ENCODE results near the gene GLRA1. TPM values are rescaled to one million over a fixed set of nuclear protein-coding genes. Genes with fewer than 3 reads are reported as not detected.

GLRA1 gene
- polyA plus RNA-seq, 3 donors, result not detected

DNA sequence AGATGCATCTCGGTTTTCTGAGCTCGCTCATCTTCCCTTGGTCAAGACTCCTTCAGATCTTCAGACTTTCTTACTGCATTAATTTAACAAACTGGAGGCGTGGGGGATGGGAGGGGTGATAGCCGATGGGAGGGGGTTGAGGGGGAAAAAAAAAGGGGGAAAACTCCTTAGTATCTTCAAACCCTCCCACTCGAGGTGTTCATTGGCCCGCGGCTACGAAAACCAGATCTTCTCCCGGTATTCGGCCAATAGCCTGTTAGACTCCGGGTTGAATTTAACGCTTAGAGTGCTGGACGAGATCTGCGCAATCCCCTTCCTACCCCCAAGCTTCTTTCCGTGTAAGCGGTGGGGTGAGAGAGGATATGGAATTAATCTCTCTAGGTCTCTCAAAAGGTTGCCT, 689 bp upstream of the GLRA1 start:
- DNase-seq (ENCODE audit: extremely low read depth in 1 of 11, low read depth in 9 of 11, low spot score in 4 of 11), result no peak

- DNase-seq (ENCODE audit: extremely low read depth in 1 of 11, low read depth in 9 of 11, low spot score in 4 of 11), result no peak
These were observed 680 bp downstream of the GLRA1 start for GRCh38 chr5:151923866-151924476.

DNA sequence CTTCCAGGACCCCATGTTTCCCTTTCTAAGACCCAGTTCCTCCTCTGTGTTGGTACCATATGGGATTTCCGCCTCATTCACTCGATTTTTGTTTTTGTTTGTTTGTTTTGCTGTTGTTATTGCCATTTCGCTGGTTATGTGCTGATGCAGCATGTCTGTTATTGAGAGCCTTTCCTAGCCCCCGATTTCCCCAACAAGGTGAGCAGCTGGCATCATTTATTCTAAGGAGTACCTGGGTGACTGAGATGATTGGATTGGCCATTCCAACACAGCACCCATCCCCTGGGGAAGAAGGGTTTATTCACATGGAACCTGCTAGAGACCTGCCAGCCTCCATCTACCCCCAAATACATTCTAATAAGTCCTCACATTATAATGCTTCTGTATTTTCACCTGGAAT, 2.7 kb downstream of the GLRA1 start:
- no peak for DNase-seq (ENCODE audit: extremely low read depth in 1 of 11, low read depth in 9 of 11, low spot score in 4 of 11)

DNA sequence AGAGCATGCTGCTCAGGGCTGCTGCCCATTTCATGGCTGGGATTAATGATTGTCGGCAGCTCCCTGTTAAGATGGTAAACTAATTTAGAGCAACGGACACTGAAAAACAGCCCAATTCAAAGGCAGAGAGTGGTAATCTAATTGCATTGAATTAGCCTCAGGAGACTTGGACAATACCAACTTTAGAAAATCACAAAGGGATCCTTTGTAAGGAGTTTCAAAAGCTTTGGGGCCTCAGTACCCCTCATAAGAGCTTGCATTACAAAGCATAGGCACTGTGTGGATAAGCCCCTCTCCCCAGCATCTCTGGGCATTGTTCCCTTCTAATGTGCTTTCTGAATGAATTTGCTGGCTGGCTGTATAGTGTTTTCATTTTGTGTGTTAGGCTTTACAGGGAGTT, 6.7 kb downstream of the GLRA1 start:
- DNase-seq (ENCODE audit: extremely low read depth in 1 of 11, low read depth in 9 of 11, low spot score in 4 of 11), result no peak

DNA sequence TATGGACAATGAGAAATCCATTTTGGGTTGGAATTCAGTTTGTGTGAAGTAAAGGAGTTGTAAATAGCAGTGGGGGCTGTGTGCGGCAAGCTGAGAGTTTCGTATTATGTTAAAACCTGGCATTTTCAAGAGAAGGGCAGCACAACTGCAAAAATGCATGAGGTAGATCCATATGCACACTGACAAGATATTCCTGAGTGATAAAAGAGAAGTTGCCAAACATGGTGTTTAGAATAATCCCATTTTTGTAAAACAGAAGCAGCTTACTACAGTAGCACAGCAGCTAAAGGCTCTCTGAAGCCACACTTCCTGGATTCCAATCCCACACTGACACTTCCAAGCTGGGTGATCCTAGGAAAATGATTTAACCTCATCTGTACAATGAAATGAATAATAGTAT, 11.2 kb downstream of the GLRA1 start:
- no peak for DNase-seq (ENCODE audit: extremely low read depth in 1 of 11, low read depth in 9 of 11, low spot score in 4 of 11)

GRCh38 chr5:151912360-151912759, 12.3 kb downstream of the GLRA1 start:
- DNase-seq (ENCODE audit: extremely low read depth in 1 of 11, low read depth in 9 of 11, low spot score in 4 of 11), result no peak

- DNase-seq (ENCODE audit: extremely low read depth in 1 of 11, low read depth in 9 of 11, low spot score in 4 of 11), result no peak
These were observed 13.6 kb downstream of the GLRA1 start for GRCh38 chr5:151911011-151911410.

- DNase-seq (ENCODE audit: extremely low read depth in 1 of 11, low read depth in 9 of 11, low spot score in 4 of 11), result no peak
These were observed 15.0 kb downstream of the GLRA1 start for GRCh38 chr5:151909628-151910027.

GRCh38 chr5:151906246-151906645, 18.4 kb downstream of the GLRA1 start:
- peak in 3 of 11 donors; percentile 16 to 40 (median 33) for DNase-seq (ENCODE audit: extremely low read depth in 1 of 11, low read depth in 9 of 11, low spot score in 4 of 11)

GRCh38 chr5:151905557-151905961, 19.1 kb downstream of the GLRA1 start:
- DNase-seq (ENCODE audit: extremely low read depth in 1 of 11, low read depth in 9 of 11, low spot score in 4 of 11), result no peak

- DNase-seq (ENCODE audit: extremely low read depth in 1 of 11, low read depth in 9 of 11, low spot score in 4 of 11), result no peak
These were observed 19.7 kb downstream of the GLRA1 start for GRCh38 chr5:151904909-151905308.

GRCh38 chr5:151904127-151904526, 20.5 kb downstream of the GLRA1 start:
- no peak for DNase-seq (ENCODE audit: extremely low read depth in 1 of 11, low read depth in 9 of 11, low spot score in 4 of 11)

GRCh38 chr5:151903243-151903653, 21.4 kb downstream of the GLRA1 start:
- DNase-seq (ENCODE audit: extremely low read depth in 1 of 11, low read depth in 9 of 11, low spot score in 4 of 11), result no peak

- no peak for DNase-seq (ENCODE audit: extremely low read depth in 1 of 11, low read depth in 9 of 11, low spot score in 4 of 11)
These were observed 22.4 kb downstream of the GLRA1 start for GRCh38 chr5:151902215-151902614.

GRCh38 chr5:151901611-151902010, 23.0 kb downstream of the GLRA1 start:
- DNase-seq (ENCODE audit: extremely low read depth in 1 of 11, low read depth in 9 of 11, low spot score in 4 of 11), result no peak

GRCh38 chr5:151900891-151901290, 23.8 kb downstream of the GLRA1 start:
- DNase-seq (ENCODE audit: extremely low read depth in 1 of 11, low read depth in 9 of 11, low spot score in 4 of 11), result no peak

- no peak for DNase-seq (ENCODE audit: extremely low read depth in 1 of 11, low read depth in 9 of 11, low spot score in 4 of 11)
These were observed 25.3 kb downstream of the GLRA1 start for GRCh38 chr5:151899399-151899798.

DNA sequence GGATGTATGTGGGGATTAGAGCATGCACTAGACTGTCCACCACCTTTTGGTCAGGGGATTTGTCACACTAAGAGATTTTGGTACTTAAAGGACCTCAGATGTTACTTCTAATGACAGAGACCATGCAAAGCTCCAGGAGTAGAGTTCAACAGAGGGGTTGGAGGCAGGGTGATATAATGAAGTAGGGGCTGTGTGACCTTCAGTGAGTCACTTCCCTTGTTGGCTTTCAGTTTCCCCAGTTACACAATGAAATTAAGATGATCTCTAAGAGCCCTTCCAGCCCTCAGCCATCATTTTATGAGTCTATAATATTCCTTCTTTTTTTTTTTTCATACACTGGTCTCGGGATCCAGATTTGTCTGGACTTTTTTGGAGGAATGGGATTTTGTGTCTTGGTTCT, 26.8 kb downstream of the GLRA1 start:
- DNase-seq (ENCODE audit: extremely low read depth in 1 of 11, low read depth in 9 of 11, low spot score in 4 of 11), result no peak

DNA sequence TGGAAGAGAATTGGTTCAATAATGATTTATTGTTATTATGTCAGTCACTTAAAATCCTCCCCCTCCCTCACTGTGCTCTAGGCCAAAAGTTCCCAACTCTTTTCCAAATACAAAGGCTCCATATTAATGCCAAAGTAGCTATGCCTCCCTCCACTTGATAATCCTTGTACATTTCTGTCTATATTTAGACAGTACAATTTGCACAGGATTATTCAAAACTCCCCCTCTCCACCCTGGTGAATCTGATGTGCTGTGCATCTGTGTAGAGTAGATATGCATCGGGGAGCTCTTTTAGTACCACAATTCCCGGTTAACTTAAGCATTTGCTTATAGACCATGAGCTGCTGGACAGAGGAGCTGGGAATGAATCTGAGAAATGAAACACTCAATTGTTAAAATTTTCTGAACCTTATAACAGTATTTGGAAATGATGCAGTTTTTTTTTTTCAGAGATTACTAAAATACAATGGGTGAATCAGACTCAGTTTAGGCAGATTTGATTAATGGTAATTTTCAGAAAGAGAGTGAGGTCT, 27.6 kb downstream of the GLRA1 start:
- no peak for DNase-seq (ENCODE audit: extremely low read depth in 1 of 11, low read depth in 9 of 11, low spot score in 4 of 11)

DNA sequence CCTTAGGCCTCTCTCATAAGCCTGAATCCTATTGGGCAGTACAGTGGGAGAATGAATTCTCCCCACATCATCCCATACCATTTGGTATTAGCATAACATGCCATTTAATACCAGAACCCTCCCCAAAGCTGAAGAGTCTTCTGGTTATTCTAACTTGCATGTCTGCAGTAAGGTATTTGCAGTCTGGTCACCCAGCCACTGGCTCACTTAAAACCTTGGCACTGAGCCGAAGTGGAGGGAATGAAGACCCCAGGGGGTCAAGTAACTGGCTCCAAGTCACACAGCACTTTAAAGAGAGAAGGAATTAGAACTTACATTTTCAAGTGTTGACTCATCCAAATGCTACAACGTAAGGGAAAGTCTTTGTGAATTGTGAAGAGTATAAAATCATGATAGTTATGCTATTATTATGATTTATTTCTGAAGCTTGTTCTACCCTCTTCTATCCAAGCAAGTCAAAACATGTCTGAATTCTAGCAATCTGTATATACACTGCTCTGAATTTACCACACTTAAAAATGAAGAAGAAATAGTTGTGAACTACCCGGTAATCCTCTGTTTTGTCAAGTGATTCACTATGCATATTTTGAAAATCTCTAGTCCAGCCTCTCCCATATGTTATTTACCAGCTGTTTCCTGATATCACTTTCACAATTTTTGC, 28.5 kb downstream of the GLRA1 start:
- no peak for DNase-seq (ENCODE audit: extremely low read depth in 1 of 11, low read depth in 9 of 11, low spot score in 4 of 11)

DNA sequence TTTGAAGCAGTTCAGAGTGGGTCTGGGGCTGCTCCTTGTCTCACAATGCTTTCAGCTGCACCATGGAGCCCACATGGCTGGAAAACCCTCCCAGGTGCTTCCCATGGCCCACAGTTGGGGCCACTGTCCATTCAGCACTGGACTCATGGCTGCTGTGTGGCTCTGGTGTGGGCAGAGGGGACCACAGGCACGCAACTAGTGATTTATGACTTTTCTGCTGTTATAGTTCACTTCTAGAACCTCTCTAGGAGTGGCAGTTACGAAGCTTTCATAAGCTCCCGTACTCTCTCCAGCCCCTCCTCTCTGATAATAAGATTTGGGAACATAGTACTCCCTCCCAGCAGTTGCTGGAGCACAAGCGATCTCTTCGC, 29.0 kb downstream of the GLRA1 start:
- no peak for DNase-seq (ENCODE audit: extremely low read depth in 1 of 11, low read depth in 9 of 11, low spot score in 4 of 11)
